Activated CD8-positive, alpha-beta memory T cell treated with anti-CD3 and anti-CD28 coated beads, Interleukin-2, amount 50 U/mL, for 4 hours (primary cell): Measurements from ENCODE around the gene SCAPER.
"Not testable (repeated sequence)": the region's sequence is repeated elsewhere in the genome, so short reads cannot be mapped to it uniquely, and the experiment has no call there.

Experiments used
- DNase-seq: peaks from one replicate; pipeline ENCODE4 v3.0.0-alpha.2; 2020

Gene SCAPER

DNA sequence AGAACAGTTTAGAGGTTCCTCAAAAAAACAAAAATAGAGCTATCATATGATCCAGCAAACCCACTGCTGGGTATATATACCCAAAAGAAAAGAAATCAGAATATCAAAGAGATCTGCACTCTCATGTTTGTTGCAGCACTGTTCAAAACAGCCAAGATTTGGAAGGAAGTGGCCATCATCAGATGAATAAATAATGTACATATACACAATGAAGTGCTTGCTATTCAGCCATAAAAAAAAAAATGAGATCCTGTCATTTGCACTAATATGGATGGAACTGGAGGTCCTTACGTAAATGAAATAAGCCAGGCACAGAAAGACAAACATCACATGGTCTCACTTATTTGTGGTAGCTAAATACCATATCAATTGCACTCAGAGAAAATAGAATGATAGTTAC is 58.4 kb downstream of the SCAPER start:
- DNase-seq, result no peak

DNA sequence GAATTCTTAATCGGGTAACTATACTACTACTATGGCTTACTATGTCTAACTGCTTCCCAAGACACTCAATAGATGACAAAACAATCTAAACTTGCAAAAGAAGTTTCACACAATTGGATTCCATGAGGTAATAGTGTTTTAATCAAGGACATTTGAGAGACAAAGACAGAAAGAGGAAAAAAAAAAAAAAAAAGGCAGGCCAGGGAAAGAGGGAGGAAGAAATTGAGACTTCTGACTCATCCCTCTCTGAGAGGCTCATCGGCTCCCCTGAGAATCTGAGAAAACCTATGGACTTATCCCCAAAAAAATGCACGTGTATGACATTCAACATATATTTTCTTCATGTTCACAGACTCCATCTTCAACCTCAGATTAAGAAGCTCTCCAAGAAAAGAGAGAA is 61.0 kb downstream of the SCAPER start:
- no peak for DNase-seq

DNA sequence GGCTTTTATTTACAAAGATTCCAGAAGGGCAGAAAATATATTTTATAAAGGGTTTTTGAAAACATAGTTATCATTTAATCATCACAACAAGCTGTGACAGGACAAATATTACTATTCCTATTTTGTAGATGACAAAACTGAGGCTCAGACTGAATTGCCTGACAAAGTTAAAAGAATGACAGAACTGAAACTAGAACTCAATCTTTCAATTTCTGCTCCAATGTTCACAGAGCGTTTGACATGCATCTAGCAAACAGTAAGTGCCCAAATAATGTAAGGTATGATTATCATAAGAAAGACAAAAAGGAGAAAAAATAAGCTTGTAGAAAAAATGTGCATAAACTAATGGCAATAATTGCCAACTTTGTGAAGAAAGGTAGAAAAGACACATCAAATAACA is 61.9 kb downstream of the SCAPER start:
- DNase-seq, result no peak

DNA sequence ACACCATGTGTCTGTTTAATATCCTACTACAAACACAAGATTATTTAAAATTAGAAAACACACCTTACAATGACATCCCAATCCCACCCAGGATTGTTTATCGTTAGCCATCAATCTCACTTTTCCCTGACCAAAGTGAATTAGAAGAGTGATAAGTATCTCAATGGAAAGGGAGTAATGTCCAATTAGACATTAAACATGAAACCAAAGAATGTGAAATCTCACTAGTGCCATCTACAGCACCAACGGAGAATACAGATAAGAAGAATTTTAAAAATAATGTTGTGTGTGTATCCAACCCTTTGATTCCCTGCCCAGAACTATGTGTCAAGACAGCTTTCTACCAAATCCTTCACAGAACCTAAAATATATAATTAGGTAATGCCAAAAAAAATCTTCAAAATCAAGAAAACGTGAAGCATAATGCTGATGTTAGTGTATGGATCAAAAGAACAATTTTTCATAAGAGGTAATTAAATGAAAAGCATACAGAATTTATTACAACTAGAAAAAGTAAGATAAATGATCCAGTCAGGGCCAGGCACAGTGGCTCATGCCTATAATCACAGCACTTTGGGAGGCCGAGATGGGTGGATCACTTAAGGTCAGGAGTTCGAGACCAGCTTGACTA is 64.2 kb downstream of the SCAPER start:
- no peak for DNase-seq

- no peak for DNase-seq
Measured at GRCh38 chr15:76839173-76839572, 66.0 kb downstream of the SCAPER start.

GRCh38 chr15:76837474-76837873 is 67.7 kb downstream of the SCAPER start:
- DNase-seq, result no peak

DNA sequence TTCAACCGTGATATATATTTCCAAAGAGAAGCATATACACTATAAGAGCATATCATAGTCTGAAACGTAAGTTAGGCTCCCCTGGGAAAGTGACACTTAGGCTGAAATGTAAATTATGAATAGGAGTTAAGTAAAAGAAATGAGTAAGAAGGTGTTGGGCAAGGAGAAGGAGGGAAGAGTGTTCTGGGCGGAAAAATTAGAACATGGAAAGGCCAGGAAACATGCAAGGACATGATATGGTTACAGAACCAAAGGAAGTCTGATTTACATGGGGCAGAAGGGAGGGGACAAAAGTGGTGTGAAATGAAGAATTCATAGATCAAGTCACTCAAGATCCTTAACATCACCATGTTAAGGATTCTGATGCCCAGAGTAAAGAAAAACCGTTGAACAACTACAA is 75.2 kb downstream of the SCAPER start:
- no peak for DNase-seq

GRCh38 chr15:76823890-76824289 is 81.2 kb downstream of the SCAPER start:
- no peak for DNase-seq

GRCh38 chr15:76823303-76823702 is 81.8 kb downstream of the SCAPER start:
- DNase-seq, result no peak

GRCh38 chr15:76818926-76819325 is 86.2 kb downstream of the SCAPER start:
- DNase-seq, result not testable (repeated sequence)

DNA sequence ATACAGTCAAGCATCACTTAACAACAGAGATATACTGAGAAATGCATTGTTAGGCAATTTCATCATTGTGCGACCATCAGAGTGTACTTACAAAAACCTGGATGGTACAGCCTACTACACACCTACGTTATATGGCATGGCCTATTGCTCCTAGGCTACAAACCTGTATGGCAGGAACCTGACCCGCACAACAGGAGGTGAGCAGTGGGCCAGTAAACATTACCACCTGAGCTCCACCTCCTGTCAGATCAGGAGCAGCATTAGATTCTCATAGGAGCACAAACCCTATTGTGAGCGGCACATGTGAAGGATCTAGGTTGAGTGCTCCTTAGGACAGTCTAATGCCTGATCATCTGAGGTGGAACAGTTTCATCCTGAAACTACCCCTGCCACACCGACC is 89.7 kb downstream of the SCAPER start:
- no peak for DNase-seq

DNA sequence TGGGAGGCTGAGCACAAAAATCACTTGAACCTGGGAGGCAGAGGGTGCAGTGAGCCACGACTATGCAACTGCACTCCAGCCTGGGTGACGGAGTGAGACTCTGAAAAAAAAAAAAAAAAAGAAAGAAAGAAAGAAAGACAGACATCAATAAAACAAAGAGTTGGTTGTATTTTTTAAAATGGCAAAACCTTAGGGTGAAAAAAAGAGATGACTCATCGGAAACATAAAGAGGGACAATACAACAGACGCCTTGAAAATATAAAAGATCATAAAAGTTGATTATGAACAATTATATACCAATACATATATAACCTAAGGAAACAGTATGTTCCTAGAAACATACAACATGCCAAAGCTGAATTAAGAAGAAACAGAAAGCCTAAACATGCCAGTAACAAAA is 92.8 kb downstream of the SCAPER start:
- DNase-seq, result no peak

GRCh38 chr15:76809412-76810103 is 95.6 kb downstream of the SCAPER start:
- DNase-seq, result no peak

DNA sequence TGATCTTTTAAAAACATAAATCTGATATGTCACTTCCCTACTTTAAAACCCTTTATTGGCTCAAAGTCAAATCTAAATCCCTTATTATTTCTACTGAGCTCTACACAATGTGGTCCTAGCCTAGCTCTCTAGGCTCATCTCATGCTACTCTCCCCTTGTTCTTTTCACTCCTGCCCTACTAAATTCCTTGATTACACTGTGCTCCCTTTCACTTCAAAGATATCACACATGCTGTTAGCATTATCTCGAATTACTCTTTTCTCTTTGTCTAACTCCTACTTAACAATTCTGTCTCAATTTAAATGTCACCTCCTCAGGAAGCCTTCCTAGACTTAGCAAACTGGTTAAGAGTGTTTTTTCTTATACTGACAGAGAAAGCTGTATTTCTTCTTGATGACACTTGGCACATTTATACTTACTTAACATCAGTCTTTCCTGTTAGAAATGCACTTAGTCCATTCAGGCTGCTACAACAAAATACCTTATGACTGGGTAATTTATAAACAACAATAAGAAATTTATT is 102.0 kb downstream of the SCAPER start:
- no peak for DNase-seq

DNA sequence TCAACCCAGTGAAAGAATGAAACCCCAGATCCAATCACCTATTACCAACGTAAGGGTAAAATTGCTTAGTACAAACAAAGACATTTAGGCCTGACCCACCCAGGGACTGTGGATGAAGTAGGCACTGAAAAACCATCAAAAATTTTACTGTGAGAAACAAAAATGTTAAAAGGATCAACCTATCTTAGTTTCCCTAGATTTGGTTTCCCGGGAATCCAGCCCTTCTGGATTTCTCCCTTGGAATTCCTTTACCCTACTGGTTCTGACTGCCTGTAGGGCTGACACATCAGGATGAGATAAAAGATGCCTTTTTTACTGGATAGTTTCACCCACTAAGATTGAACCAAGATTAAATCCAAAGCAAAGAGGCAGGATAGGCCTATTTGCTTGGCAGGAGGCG is 102.7 kb downstream of the SCAPER start:
- no peak for DNase-seq

GRCh38 chr15:76799760-76800159 is 105.4 kb downstream of the SCAPER start:
- no peak for DNase-seq

- no peak for DNase-seq
Measured at GRCh38 chr15:76795217-76795616, 109.9 kb downstream of the SCAPER start.

- no peak for DNase-seq
Measured at GRCh38 chr15:76793162-76793561, 112.0 kb downstream of the SCAPER start.

DNA sequence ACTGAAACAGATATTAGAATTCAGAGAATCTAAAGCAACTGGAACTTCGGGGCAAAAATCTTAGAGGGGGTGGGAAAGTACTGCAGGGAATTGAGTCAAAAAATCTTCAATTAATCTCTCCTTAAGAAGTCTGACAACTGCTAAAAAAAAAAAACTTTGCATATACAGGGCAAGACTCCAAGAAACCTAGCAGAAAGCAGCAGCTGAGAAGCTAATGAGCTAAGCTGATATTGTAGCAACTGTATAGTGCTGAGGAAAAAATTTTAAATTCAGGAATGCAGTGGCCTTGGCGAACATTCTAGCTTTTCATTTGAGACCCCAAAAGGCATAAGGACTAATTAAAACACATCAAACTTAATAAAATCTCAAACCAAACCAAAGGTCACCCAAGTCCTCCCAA is 113.6 kb downstream of the SCAPER start:
- DNase-seq, result no peak

GRCh38 chr15:76787273-76787672 is 117.9 kb downstream of the SCAPER start:
- DNase-seq, result no peak

DNA sequence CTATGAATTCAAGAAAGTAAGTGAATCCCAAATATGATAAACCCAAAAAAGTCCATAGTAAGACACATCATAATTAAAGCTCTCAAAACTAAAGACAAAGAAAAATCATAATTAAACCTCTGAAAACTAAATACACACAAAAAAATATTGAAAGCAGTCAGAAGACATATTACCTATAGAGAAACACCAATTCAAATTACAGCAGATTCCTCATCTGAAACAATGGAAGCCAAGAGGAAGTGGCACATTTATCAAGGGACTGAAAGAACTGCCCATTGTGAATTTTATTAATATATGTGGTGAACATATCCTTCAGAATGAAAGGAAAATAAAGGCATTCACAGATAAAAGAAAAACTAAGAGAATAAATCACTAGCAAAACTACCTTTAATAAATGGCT is 128.2 kb downstream of the SCAPER start:
- DNase-seq, result no peak

GRCh38 chr15:76776480-76776879 is 128.7 kb downstream of the SCAPER start:
- DNase-seq, result no peak

DNA sequence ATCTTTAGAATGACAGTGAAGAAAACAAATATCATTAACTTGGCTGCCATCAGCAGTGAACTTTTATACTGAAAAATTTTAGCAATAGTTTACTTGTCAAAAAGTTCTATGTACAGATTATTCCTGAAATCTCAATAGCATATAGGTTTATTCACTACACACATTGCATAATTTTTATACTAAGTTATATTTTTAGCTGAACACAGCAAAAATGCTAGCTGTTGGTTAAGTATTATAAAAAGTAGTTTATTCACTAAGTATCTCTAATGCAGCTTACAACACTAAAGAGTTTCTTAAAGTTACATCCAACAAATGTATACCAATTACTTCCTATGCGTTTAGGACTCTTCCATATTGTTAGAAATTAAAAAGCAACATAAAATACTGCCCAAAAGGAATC is 131.9 kb downstream of the SCAPER start:
- DNase-seq, result no peak

DNA sequence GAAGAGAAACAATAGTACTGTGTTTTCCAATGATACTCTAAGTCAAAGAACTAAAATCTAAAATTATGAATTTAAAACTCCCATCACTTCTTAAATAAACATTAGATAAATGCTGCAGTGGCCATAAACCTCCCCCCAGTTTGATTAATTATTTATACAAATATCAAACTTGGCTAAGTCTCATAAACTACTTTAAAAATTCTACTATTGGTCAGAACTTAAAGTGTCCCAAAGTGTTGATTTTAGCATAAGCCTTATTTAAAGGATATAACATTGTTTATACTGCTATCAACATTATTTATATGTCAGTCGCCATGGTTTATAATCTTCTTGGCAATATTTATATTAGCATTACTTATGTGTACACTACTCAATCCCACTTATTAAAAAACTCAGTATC is 132.4 kb downstream of the SCAPER start:
- DNase-seq, result no peak

GRCh38 chr15:76764004-76764403 is 141.1 kb downstream of the SCAPER start:
- DNase-seq, result no peak
